GM06990 (cell line): ENCODE results near the gene KRT36.

Source experiments
- DNase-seq: peaks from one replicate; pipeline ENCODE4 v3.0.0-alpha.2; 2011; ENCODE audit not compliant: insufficient read length; ENCODE audit errors: extremely low read depth
- H3K27me3 ChIP-seq: replicated peaks from 2 replicates; pipeline ENCODE4 v1.6.0; 2011; ENCODE audit warnings: low read length; ENCODE audit not compliant: control insufficient read depth, insufficient read depth
- H3K36me3 ChIP-seq: 2 replicates; pipeline ENCODE4 v1.5.1; 2011; ENCODE audit warnings: low read length; ENCODE audit not compliant: control insufficient read depth, insufficient read depth
- H3K4me3 ChIP-seq: replicated peaks from 2 replicates; pipeline ENCODE4 v1.5.1; 2011; ENCODE audit warnings: low read depth, mild to moderate bottlenecking, control low read depth, low read length
- CTCF ChIP-seq: IDR thresholded peaks from 2 replicates; pipeline ENCODE4 v1.5.1; 2011; ENCODE audit warnings: low read length, control low read depth, mild to moderate bottlenecking, inconsistent platforms; ENCODE audit not compliant: insufficient read depth, poor library complexity, severe bottlenecking

Gene KRT36

GRCh38 chr17:41490000-41490990, 585 bp upstream of the KRT36 start:
- Histone ChIP-seq H3K4me3 (no peak overlapping the region), H3K36me3 (no peaks in the 10 kb centered on the region), H3K27me3 (no peaks in the 10 kb centered on the region; the same call in 1 of the 2 replicates)
- no peak for TF ChIP-seq CTCF
- no peak for DNase-seq

- DNase-seq = peak; percentile 18
- TF ChIP-seq CTCF = peak; percentile 72
- no peak overlapping the region for H3K4me3 ChIP-seq
- no peaks in the 10 kb centered on the region for H3K36me3 ChIP-seq
- H3K27me3 ChIP-seq = no peaks in the 10 kb centered on the region; the same call in 1 of the 2 replicates
These were observed 2.7 kb downstream of the KRT36 start for GRCh38 chr17:41486809-41487530.

- Histone ChIP-seq H3K4me3 (no peak overlapping the region), H3K27me3 (no peaks in the 10 kb centered on the region; the same call in 1 of the 2 replicates), H3K36me3 (no peaks in the 10 kb centered on the region)
- DNase-seq = no peak
- TF ChIP-seq CTCF = no peak
These were observed 3.4 kb downstream of the KRT36 start for GRCh38 chr17:41486316-41486715.

GRCh38 chr17:41484920-41485904, 4.5 kb downstream of the KRT36 start:
- Histone ChIP-seq H3K4me3 (no peak overlapping the region), H3K36me3 (no peaks in the 10 kb centered on the region), H3K27me3 (no peaks in the 10 kb centered on the region; the same call in 1 of the 2 replicates)
- no peak for TF ChIP-seq CTCF
- no peak for DNase-seq
